Right ventricle myocardium inferior (tissue), 1 donor: Measurements from ENCODE around the gene MAPRE3. TPM values are rescaled to one million over a fixed set of nuclear protein-coding genes. Genes with fewer than 3 reads are reported as not detected.
"Not testable (repeated sequence)": the region's sequence is repeated elsewhere in the genome, so short reads cannot be mapped to it uniquely, and the experiment has no call there.

Experiments
- ATAC-seq: fragments of 200-7000 bp; cut with Tn5 transposase; one replicate; pipeline ENCODE4 v1.9.1; 2020; ENCODE audit warnings: mild to moderate bottlenecking, moderate library complexity
- DNase-seq: peaks from one replicate; pipeline ENCODE4 v3.0.0; 2021; ENCODE audit errors: missing footprints
- intact Hi-C: fragments of 100-400 bp; cut with DNase I; formaldehyde crosslinking; loops from one replicate; pipeline ENCODE4 v1.11.0; 2022
- total RNA-seq: library from RNA; stranded (reverse); fragmentation: NEBNext Ultra II Directional; extraction: Animal tissue kit (Norgen Biotek cat#: 25700); gene quantifications from one replicate; pipeline ENCODE4 v1.2.1, GENCODE V29; 2021
- donor health status: DM: no; HTN: yes; CAD: no; lungs with severe emphysema.

MAPRE3 gene
- total RNA-seq, 1 donor from 2014 or later, result 58.9 TPM

DNA sequence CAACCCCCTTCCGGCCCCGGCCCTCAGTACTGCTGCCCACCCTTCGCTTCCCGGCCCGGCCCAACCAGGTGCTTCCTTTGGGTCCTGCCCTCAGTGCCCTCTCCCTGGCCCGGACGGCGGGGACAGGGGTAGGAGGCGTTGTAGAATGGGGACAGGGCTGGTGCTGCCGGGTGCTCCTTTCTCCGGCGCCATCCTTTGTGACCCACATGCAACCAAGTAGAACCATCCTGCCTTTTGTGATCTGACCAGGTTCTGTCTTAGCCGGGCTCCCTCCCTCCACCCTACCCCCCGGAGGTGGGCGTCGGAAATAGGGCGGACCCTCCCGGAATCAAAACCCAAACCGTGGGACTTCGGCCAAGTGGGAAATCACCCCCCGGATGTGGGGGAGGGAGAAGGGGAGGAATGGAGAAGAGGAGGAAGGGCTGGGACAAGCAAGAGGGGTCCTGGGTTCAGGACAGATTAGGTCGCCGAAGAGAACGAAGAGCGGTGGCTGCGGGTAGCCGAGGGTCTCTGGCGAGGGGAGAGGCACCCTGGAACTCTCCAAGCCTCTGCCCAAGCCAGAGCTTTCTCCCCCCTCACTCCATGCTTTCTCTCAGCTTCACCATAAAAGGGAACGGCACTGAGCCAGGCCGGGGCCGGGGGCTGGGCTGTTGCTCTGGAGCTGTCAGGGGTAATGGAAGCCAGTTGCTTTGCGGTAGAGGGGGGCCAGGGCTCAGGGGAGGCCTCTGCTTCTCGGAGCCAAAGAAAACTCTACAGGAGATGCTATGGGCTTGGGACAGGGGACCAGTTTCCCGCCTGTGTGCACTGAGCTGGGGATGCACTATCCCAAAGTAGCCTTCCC, 101.8 kb downstream of the MAPRE3 start:
- DNase-seq, result peak; percentile 84
- intact Hi-C loops, result loop anchor here (2.0 to 5.0 kb wide), 2 partner anchors 21 to 40 kb away; partner anchors contain the start of genes AGBL5 and TMEM214
- peak; percentile 58 for ATAC-seq

DNA sequence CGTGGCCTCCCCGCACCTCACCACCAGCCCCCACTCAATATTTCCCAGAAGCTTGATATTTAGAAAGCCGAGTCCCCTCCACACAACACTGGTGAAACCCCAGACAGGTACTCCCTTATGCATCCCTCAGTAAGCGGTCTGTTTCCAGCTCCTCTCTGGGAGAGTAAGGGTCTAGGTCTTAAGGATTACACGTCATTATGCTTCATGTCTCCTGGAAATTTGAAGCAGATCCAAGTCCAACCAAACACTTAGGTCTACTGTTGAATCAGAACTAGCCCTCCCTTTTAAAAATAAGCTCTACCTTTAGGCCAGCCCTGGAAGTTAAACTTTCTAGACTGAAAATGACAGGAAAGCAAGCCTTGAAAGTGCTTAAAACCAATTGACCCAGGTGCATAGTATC, 102.5 kb downstream of the MAPRE3 start:
- no peak for ATAC-seq
- no peak for DNase-seq
- intact Hi-C loops, result loop anchor here (5.0 kb wide), 1 partner anchor 41 kb away; the partner anchor contains the start of gene TMEM214

DNA sequence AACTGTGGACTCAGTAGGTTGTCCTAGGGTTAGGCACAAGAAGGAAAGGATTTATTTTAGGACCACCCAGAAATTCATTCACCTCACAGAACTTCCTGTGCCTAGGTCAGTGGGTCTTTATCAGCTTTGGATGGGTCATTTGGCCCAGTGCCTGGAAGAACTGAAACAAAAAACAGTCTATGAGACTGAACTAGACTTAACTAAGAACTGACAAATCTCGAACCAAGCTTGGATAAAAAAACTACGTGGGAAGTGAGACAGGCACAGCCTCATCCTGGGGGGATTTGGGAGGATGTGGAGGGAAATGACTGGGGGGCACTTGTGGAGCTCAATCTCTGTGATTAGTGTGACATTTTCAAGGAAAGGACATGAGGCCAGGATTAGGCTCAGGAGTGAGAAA, 103.3 kb downstream of the MAPRE3 start:
- intact Hi-C loops, result loop anchor here (5.0 kb wide), 1 partner anchor 41 kb away; the partner anchor contains the start of gene TMEM214
- ATAC-seq, result no peak
- no peak for DNase-seq

DNA sequence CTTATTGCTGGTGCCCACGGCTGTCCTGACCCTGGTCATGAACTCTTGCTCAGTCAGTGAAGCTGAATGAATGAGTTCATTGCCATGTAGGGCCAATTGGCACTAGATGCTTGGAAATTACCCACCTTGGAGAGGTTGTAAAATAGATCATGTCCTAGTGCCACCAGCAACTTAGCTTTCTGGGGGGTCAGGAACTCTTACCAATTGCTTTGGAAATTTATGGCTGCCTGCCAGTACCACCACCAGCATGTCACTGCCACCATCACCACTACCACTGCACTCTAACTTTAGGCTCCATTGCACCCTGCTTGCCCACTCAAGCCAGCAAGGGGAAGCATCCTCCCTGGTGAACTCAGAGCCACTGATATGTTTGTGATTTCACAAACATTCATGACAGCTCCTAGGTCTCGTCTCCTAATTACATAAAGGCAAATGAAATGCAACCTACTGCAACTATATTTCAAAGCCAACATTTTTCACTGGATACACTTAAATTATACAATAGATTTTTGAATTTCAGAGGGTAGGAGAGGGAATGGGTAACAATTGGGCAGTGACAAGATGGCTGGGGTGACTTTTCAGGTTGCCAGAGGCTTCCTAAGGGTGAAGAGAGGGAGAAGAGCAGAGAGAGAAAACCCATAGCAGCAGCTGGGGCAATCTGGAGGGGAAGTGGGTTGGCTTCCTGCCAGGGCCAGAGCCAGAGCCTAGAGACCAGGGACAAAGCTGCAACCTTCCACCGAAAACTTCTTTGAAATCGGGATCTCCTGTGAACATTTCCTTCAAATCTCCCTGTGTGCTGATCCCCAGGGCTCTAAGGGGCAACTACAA, 104.5 kb downstream of the MAPRE3 start:
- intact Hi-C loops, result loop anchor here (5.0 kb wide), 1 partner anchor 43 kb away; the partner anchor contains the start of gene TMEM214
- peak; percentile 84 for DNase-seq
- no peak for ATAC-seq

DNA sequence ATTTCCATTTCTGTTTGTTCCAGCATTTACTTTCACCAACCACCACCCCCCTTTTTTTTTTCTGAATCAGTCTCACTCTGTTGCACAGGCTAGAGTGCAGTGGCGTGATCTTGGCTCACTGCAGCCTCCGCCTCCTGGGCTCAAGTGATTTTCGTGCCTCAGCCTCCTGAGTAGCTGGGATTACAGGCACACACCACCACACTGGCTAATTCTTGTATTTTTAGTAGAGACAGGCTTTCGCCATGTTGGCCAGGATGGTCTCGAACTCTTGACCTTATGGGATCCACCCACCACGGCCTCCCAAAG, 105.1 kb downstream of the MAPRE3 start:
- ATAC-seq, DNase-seq, intact Hi-C loops: not testable (repeated sequence)

DNA sequence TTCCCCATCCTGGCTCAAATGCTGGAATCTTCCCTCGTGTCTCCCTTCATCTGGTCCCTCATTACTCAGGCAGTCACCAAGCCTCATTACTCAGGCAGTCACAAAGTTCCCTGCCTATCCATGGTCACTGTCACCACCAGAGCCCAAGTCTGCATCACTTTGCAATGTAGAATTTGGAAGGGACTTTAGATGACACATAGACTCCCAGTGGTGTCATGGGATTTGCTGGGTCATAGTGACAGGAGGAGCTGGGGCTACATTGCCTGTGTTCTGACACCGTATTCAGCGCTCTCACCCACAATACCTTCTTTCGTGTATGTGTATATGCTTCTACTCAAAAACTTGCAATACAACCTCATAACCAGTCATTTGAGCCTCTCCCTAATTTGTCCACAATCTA, 105.9 kb downstream of the MAPRE3 start:
- DNase-seq (no peak), ATAC-seq (no peak)
- intact Hi-C loops, result no loop called here

Other genes with a start within 250 kb of the MAPRE3 start
- gene SLC35F6, start 206.4 kb upstream of the MAPRE3 start, total RNA-seq, result 20.3 TPM
- 0.65 TPM for gene CENPA, start 184.6 kb upstream of the MAPRE3 start, total RNA-seq
- not detected for gene DPYSL5, start 122.5 kb upstream of the MAPRE3 start, total RNA-seq
- 32.7 TPM for gene TMEM214, start 62.3 kb downstream of the MAPRE3 start, total RNA-seq
- gene AGBL5, start 81.0 kb downstream of the MAPRE3 start, total RNA-seq, result 9.9 TPM
- 411 TPM for gene OST4, start 101.0 kb downstream of the MAPRE3 start, total RNA-seq
- 25.8 TPM for gene EMILIN1, start 108.0 kb downstream of the MAPRE3 start, total RNA-seq
- gene KHK, start 116.1 kb downstream of the MAPRE3 start, total RNA-seq, result 4.5 TPM
- 0.84 TPM for gene CGREF1, start 148.5 kb downstream of the MAPRE3 start, total RNA-seq
- gene ABHD1, start 153.2 kb downstream of the MAPRE3 start, total RNA-seq, result 2.4 TPM
- 54.5 TPM for gene PREB, start 164.0 kb downstream of the MAPRE3 start, total RNA-seq
- not detected for gene PRR30, start 168.8 kb downstream of the MAPRE3 start, total RNA-seq
- 0.16 TPM for gene TCF23, start 178.4 kb downstream of the MAPRE3 start, total RNA-seq
- 115 TPM for gene ATRAID, start 241.4 kb downstream of the MAPRE3 start, total RNA-seq
- 12.3 TPM for gene SLC5A6, start 241.6 kb downstream of the MAPRE3 start, total RNA-seq
- 9.4 TPM for gene CAD, start 246.7 kb downstream of the MAPRE3 start, total RNA-seq